ENCODE measurements around the gene PCNX2.

The PCNX2 gene

GRCh38 chr1:233340031-233340555 lies 44.6 kb upstream of the PCNX2 start:
- DNase-seq = no peak
- Histone ChIP-seq H4K8ac (ENCODE audit: low read depth, low read length) (no peak overlapping the region), H2AK5ac (ENCODE audit: low read length) (no peak overlapping the region), H3K36me3 (ENCODE audit: control insufficient read depth in 1 of 2, insufficient read depth in 2 of 2, low read length in 2 of 2) (no peaks in the 10 kb centered on the region), H3K27me3 (ENCODE audit: insufficient read depth, low read length) (no peaks in the 10 kb centered on the region), H3K9ac (ENCODE audit: low read length) (no peak overlapping the region), H3K4me1 (ENCODE audit: control insufficient read depth in 1 of 2, insufficient read depth in 2 of 2, low read length in 2 of 2) (peaks cover 0 to 1% of the 10 kb centered on the region in 2 experiments), H3K79me2 (ENCODE audit: control insufficient read depth, insufficient read depth, low read length, poor library complexity) (no peaks in the 10 kb centered on the region), H3K14ac (ENCODE audit: low read length) (no peak overlapping the region), H3K23ac (ENCODE audit: low read length) (no peak overlapping the region), H3K79me1 (ENCODE audit: low read length) (no peaks in the 10 kb centered on the region), H4K12ac (ENCODE audit: low read depth, low read length) (no peak overlapping the region), H3K4ac (ENCODE audit: low read depth, low read length) (no peak overlapping the region), H2AFZ (ENCODE audit: insufficient read depth, low read length, poor library complexity) (no peak overlapping the region), H3K4me3 (ENCODE audit: low read depth, low read length) (no peak overlapping the region), H2BK120ac (ENCODE audit: insufficient read depth, low read length, poor library complexity) (no peak overlapping the region), H2BK5ac (ENCODE audit: low read depth, low read length, poor library complexity) (no peak overlapping the region), H3K4me2 (ENCODE audit: low read length) (no peak overlapping the region), H3K18ac (ENCODE audit: low read length) (no peak overlapping the region), H3K9me3 (ENCODE audit: insufficient read depth, low read depth, low read length) (no peaks in the 10 kb centered on the region), H4K91ac (ENCODE audit: low read depth, low read length) (no peak overlapping the region), H2BK12ac (ENCODE audit: low read length) (no peak overlapping the region), H3K27ac (ENCODE audit: low read depth, low read length) (no peak overlapping the region)
- no CpG with 5 or more reads among the region's 3 CpGs for WGBS (ENCODE audit: extremely low coverage, insufficient coverage, insufficient read length)

- no peak overlapping the region for H2BK12ac ChIP-seq (ENCODE audit: low read length)
- no peak overlapping the region for H4K12ac ChIP-seq (ENCODE audit: low read depth, low read length)
- H2AK5ac ChIP-seq (ENCODE audit: low read length) = no peak overlapping the region
- H3K18ac ChIP-seq (ENCODE audit: low read length) = no peak overlapping the region
- H4K8ac ChIP-seq (ENCODE audit: low read depth, low read length) = no peak overlapping the region
- DNase-seq = no peak
- whole genome bisulfite sequencing (ENCODE audit: extremely low coverage, insufficient coverage, insufficient read length) = no CpG with 5 or more reads among the region's 2 CpGs
- H3K79me2 ChIP-seq (ENCODE audit: control insufficient read depth, insufficient read depth, low read length, poor library complexity) = no peaks in the 10 kb centered on the region
- H3K23ac ChIP-seq (ENCODE audit: low read length) = no peak overlapping the region
- no peak overlapping the region for H3K27ac ChIP-seq (ENCODE audit: low read depth, low read length)
- no peak overlapping the region for H3K9ac ChIP-seq (ENCODE audit: low read length)
- H3K36me3 ChIP-seq (ENCODE audit: control insufficient read depth in 1 of 2, insufficient read depth in 2 of 2, low read length in 2 of 2) = no peaks in the 10 kb centered on the region
- H3K27me3 ChIP-seq (ENCODE audit: insufficient read depth, low read length) = no peaks in the 10 kb centered on the region
- H3K4me2 ChIP-seq (ENCODE audit: low read length) = no peak overlapping the region
- H3K4me1 ChIP-seq (ENCODE audit: control insufficient read depth in 1 of 2, insufficient read depth in 2 of 2, low read length in 2 of 2) = peaks cover 0 to 1% of the 10 kb centered on the region in 2 experiments
- H3K9me3 ChIP-seq (ENCODE audit: insufficient read depth, low read depth, low read length) = no peaks in the 10 kb centered on the region
- H3K4me3 ChIP-seq (ENCODE audit: low read depth, low read length) = no peak overlapping the region
- H3K79me1 ChIP-seq (ENCODE audit: low read length) = no peaks in the 10 kb centered on the region
- H4K91ac ChIP-seq (ENCODE audit: low read depth, low read length) = no peak overlapping the region
- no peak overlapping the region for H2BK120ac ChIP-seq (ENCODE audit: insufficient read depth, low read length, poor library complexity)
- no peak overlapping the region for H3K14ac ChIP-seq (ENCODE audit: low read length)
- no peak overlapping the region for H3K4ac ChIP-seq (ENCODE audit: low read depth, low read length)
- H2AFZ ChIP-seq (ENCODE audit: insufficient read depth, low read length, poor library complexity) = no peak overlapping the region
- H2BK5ac ChIP-seq (ENCODE audit: low read depth, low read length, poor library complexity) = no peak overlapping the region
Observed at GRCh38 chr1:233338102-233338501, 42.6 kb upstream of the PCNX2 start.

- no peak overlapping the region for H2AK5ac ChIP-seq (ENCODE audit: low read length)
- H3K14ac ChIP-seq (ENCODE audit: low read length) = no peak overlapping the region
- H4K91ac ChIP-seq (ENCODE audit: low read depth, low read length) = no peak overlapping the region
- no peak overlapping the region for H3K4ac ChIP-seq (ENCODE audit: low read depth, low read length)
- H3K27ac ChIP-seq (ENCODE audit: low read depth, low read length) = no peak overlapping the region
- H3K9ac ChIP-seq (ENCODE audit: low read length) = no peak overlapping the region
- peaks cover 0 to 1% of the 10 kb centered on the region in 2 experiments for H3K4me1 ChIP-seq (ENCODE audit: control insufficient read depth in 1 of 2, insufficient read depth in 2 of 2, low read length in 2 of 2)
- H3K9me3 ChIP-seq (ENCODE audit: insufficient read depth, low read depth, low read length) = no peaks in the 10 kb centered on the region
- H2BK5ac ChIP-seq (ENCODE audit: low read depth, low read length, poor library complexity) = no peak overlapping the region
- no peaks in the 10 kb centered on the region for H3K79me2 ChIP-seq (ENCODE audit: control insufficient read depth, insufficient read depth, low read length, poor library complexity)
- H3K18ac ChIP-seq (ENCODE audit: low read length) = no peak overlapping the region
- no peaks in the 10 kb centered on the region for H3K79me1 ChIP-seq (ENCODE audit: low read length)
- H2BK120ac ChIP-seq (ENCODE audit: insufficient read depth, low read length, poor library complexity) = no peak overlapping the region
- no peak overlapping the region for H4K8ac ChIP-seq (ENCODE audit: low read depth, low read length)
- no peaks in the 10 kb centered on the region for H3K27me3 ChIP-seq (ENCODE audit: insufficient read depth, low read length)
- no peak overlapping the region for H3K23ac ChIP-seq (ENCODE audit: low read length)
- H2BK12ac ChIP-seq (ENCODE audit: low read length) = no peak overlapping the region
- H3K4me3 ChIP-seq (ENCODE audit: low read depth, low read length) = no peak overlapping the region
- H3K36me3 ChIP-seq (ENCODE audit: control insufficient read depth in 1 of 2, insufficient read depth in 2 of 2, low read length in 2 of 2) = no peaks in the 10 kb centered on the region
- WGBS (ENCODE audit: extremely low coverage, insufficient coverage, insufficient read length) = no CpG with 5 or more reads among the region's 3 CpGs
- no peak overlapping the region for H2AFZ ChIP-seq (ENCODE audit: insufficient read depth, low read length, poor library complexity)
- no peak for DNase-seq
- no peak overlapping the region for H4K12ac ChIP-seq (ENCODE audit: low read depth, low read length)
- H3K4me2 ChIP-seq (ENCODE audit: low read length) = no peak overlapping the region
Observed at GRCh38 chr1:233337505-233337904, 42.0 kb upstream of the PCNX2 start.

GRCh38 chr1:233336554-233337456 lies 41.3 kb upstream of the PCNX2 start:
- no peak overlapping the region for H2BK12ac ChIP-seq (ENCODE audit: low read length)
- no CpG with 5 or more reads among the region's 5 CpGs for WGBS (ENCODE audit: extremely low coverage, insufficient coverage, insufficient read length)
- no peak overlapping the region for H3K4me3 ChIP-seq (ENCODE audit: low read depth, low read length)
- no peak overlapping the region for H2BK120ac ChIP-seq (ENCODE audit: insufficient read depth, low read length, poor library complexity)
- no peaks in the 10 kb centered on the region for H3K9me3 ChIP-seq (ENCODE audit: insufficient read depth, low read depth, low read length)
- no peak for DNase-seq
- no peak overlapping the region for H3K18ac ChIP-seq (ENCODE audit: low read length)
- no peaks in the 10 kb centered on the region for H3K79me1 ChIP-seq (ENCODE audit: low read length)
- H3K27me3 ChIP-seq (ENCODE audit: insufficient read depth, low read length) = no peaks in the 10 kb centered on the region
- no peak overlapping the region for H4K8ac ChIP-seq (ENCODE audit: low read depth, low read length)
- H4K12ac ChIP-seq (ENCODE audit: low read depth, low read length) = no peak overlapping the region
- peaks cover 0 to 1% of the 10 kb centered on the region in 2 experiments for H3K4me1 ChIP-seq (ENCODE audit: control insufficient read depth in 1 of 2, insufficient read depth in 2 of 2, low read length in 2 of 2)
- no peak overlapping the region for H2AK5ac ChIP-seq (ENCODE audit: low read length)
- no peak overlapping the region for H3K27ac ChIP-seq (ENCODE audit: low read depth, low read length)
- H3K9ac ChIP-seq (ENCODE audit: low read length) = no peak overlapping the region
- no peaks in the 10 kb centered on the region for H3K36me3 ChIP-seq (ENCODE audit: control insufficient read depth in 1 of 2, insufficient read depth in 2 of 2, low read length in 2 of 2)
- no peak overlapping the region for H2BK5ac ChIP-seq (ENCODE audit: low read depth, low read length, poor library complexity)
- H4K91ac ChIP-seq (ENCODE audit: low read depth, low read length) = no peak overlapping the region
- H3K79me2 ChIP-seq (ENCODE audit: control insufficient read depth, insufficient read depth, low read length, poor library complexity) = no peaks in the 10 kb centered on the region
- H3K14ac ChIP-seq (ENCODE audit: low read length) = no peak overlapping the region
- no peak overlapping the region for H2AFZ ChIP-seq (ENCODE audit: insufficient read depth, low read length, poor library complexity)
- no peak overlapping the region for H3K4ac ChIP-seq (ENCODE audit: low read depth, low read length)
- H3K4me2 ChIP-seq (ENCODE audit: low read length) = no peak overlapping the region
- no peak overlapping the region for H3K23ac ChIP-seq (ENCODE audit: low read length)
